ENCODE measurements around the gene PDCD1. TPM values are rescaled to one million over a fixed set of nuclear protein-coding genes. Genes with fewer than 3 reads are reported as not detected.

The PDCD1 gene
- total and polyA plus RNA-seq, 2 donors = 12.7 to 16.0 TPM

DNA sequence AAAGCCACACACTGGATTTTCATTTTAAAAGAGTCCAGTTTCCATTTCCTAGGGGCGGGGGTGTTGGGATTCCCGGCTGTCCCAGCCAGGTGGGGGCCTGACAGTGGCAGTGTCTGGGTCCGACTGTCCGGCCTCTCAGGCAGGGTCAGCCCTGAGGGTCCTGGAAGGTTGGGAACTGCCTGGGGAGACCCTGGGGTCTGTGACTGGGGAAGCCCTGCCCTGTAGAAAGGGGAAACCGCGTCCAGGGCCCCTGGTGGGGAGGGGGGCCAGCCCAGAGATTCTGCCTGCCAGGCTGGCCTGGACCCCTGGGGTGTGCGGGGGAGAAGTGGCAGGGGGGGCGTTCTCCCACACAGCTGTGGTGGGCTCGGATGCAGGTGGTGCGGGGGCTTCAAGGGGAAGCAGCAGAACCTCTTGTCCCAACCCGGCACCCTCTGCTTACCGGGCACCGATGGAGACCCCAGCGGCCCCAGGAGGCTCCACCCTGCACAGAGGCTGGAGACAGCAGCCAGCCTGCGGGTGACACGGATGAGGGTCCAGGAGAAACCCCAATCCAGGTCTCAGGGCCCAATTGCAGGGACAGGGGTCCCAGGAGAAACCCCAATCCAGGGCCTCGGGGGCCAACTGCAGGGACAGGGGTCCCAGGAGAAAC is 15.7 kb upstream of the PDCD1 start:
- H3K4me3 ChIP-seq (ENCODE audit: low read length in 2 of 2) = no peak overlapping the region
- no peak overlapping the region for H3K27ac ChIP-seq (ENCODE audit: low read depth in 1 of 2, low read length in 1 of 2)
- H3K9me3 ChIP-seq (ENCODE audit: control insufficient read depth in 2 of 2, insufficient read depth in 1 of 2, low read length in 1 of 2) = peaks cover 0 to 38% of the 10 kb centered on the region in 2 donors
- WGBS = 92% methylated on average over 17 of the region's 17 CpGs
- H3K27me3 ChIP-seq (ENCODE audit: control insufficient read depth in 2 of 2, insufficient read depth in 1 of 2, low read length in 1 of 2) = no peaks in the 10 kb centered on the region
- H3K36me3 ChIP-seq (ENCODE audit: control insufficient read depth in 2 of 2, insufficient read depth in 2 of 2, low read length in 1 of 2) = no peaks in the 10 kb centered on the region
- H3K4me1 ChIP-seq (ENCODE audit: control insufficient read depth in 2 of 2, insufficient read depth in 2 of 2, low read length in 2 of 2) = peaks cover 28 to 49% of the 10 kb centered on the region in 2 donors
- DNase-seq (ENCODE audit: low read depth in 6 of 9, low spot score in 9 of 9) = no peak

DNA sequence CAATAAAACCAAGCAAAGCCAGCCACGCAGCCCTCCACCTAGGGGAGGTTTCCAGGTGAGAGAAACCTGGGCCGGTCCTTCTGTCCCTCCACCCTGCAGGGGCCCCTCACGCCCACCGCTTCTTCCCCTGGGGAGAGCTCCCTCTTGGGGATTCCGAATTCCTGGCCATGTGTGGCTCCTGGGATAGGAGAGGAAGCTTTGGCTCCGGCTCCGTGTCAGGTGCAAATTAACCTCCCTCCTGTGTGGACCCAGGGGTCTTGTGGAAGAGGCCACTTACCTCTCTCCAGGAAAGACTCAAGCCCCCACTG is 15.1 kb upstream of the PDCD1 start:
- H3K4me1 ChIP-seq (ENCODE audit: control insufficient read depth in 2 of 2, insufficient read depth in 2 of 2, low read length in 2 of 2) = peaks cover 30 to 55% of the 10 kb centered on the region in 2 donors
- no peak overlapping the region for H3K27ac ChIP-seq (ENCODE audit: low read depth in 1 of 2, low read length in 1 of 2)
- 85% methylated on average over 7 of the region's 7 CpGs for WGBS
- no peak overlapping the region for H3K4me3 ChIP-seq (ENCODE audit: low read length in 2 of 2)
- no peaks in the 10 kb centered on the region for H3K27me3 ChIP-seq (ENCODE audit: control insufficient read depth in 2 of 2, insufficient read depth in 1 of 2, low read length in 1 of 2)
- H3K36me3 ChIP-seq (ENCODE audit: control insufficient read depth in 2 of 2, insufficient read depth in 2 of 2, low read length in 1 of 2) = no peaks in the 10 kb centered on the region
- peaks cover 0 to 37% of the 10 kb centered on the region in 2 donors for H3K9me3 ChIP-seq (ENCODE audit: control insufficient read depth in 2 of 2, insufficient read depth in 1 of 2, low read length in 1 of 2)
- DNase-seq (ENCODE audit: low read depth in 6 of 9, low spot score in 9 of 9) = no peak

DNA sequence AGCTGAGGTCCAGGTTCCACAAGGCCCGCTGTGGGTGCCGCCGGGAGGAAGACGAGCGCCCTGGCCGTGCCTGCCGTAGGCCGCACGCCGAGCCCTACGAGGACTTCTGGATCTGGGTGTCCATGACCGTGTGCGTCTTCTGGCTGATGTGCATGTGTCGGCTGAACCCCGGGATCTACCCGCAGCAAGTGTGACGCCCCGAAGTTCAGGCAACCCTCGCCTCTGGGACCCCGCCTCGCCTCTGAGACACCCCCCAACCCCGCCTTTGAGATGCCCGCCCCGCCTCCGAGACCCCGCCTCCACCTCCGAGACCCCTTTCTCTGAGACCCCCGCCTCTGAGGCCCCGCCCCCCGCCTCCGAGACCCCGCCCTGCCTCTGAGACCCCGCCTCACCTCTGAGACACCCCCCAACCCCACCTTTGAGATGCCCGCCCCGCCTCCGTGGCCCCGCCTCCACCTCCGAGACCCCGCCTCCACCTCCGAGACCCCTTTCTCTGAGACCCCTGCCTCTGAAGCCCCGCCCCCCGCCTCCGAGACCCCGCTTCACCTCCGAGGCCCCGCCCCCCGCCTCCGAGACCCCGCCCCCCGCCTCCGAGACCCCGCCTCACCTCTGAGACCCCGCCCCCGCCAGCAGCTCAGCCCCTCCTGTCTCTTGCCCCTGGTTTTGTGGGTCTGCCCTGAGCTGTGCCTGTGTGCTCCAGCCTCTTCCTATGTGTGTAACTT is 14.5 kb upstream of the PDCD1 start:
- no peaks in the 10 kb centered on the region for H3K36me3 ChIP-seq (ENCODE audit: control insufficient read depth in 2 of 2, insufficient read depth in 2 of 2, low read length in 1 of 2)
- H3K27ac ChIP-seq (ENCODE audit: low read depth in 1 of 2, low read length in 1 of 2) = no peak overlapping the region
- 96% methylated on average over 53 of the region's 54 CpGs for WGBS
- no peaks in the 10 kb centered on the region for H3K27me3 ChIP-seq (ENCODE audit: control insufficient read depth in 2 of 2, insufficient read depth in 1 of 2, low read length in 1 of 2)
- peaks cover 31 to 57% of the 10 kb centered on the region in 2 donors for H3K4me1 ChIP-seq (ENCODE audit: control insufficient read depth in 2 of 2, insufficient read depth in 2 of 2, low read length in 2 of 2)
- DNase-seq (ENCODE audit: low read depth in 6 of 9, low spot score in 9 of 9) = no peak
- no peak overlapping the region for H3K4me3 ChIP-seq (ENCODE audit: low read length in 2 of 2)
- H3K9me3 ChIP-seq (ENCODE audit: control insufficient read depth in 2 of 2, insufficient read depth in 1 of 2, low read length in 1 of 2) = peaks cover 0 to 34% of the 10 kb centered on the region in 2 donors

DNA sequence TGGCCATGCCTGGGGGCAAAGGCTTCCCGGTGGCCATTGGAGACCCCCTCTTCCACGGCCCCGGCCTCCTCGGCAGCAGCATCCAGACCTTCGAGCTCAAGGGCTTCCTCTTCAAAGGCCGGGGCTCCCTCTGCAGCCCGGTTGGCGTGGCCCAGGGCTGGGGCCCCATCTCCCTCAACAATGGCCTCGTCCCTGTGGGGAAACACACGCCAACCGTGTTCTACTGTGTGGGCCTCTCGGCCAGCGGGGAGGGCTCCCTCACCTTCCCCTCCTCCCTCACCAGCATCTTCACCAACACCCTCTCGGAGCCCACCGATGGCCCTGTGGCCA is 13.6 kb upstream of the PDCD1 start:
- peak overlapping the region in 1 of 2 donors; percentile 95 for H3K27ac ChIP-seq (ENCODE audit: low read depth in 1 of 2, low read length in 1 of 2)
- H3K9me3 ChIP-seq (ENCODE audit: control insufficient read depth in 2 of 2, insufficient read depth in 1 of 2, low read length in 1 of 2) = peaks cover 0 to 32% of the 10 kb centered on the region in 2 donors
- no peaks in the 10 kb centered on the region for H3K27me3 ChIP-seq (ENCODE audit: control insufficient read depth in 2 of 2, insufficient read depth in 1 of 2, low read length in 1 of 2)
- WGBS = 95% methylated on average over 15 of the region's 15 CpGs
- no peak for DNase-seq (ENCODE audit: low read depth in 6 of 9, low spot score in 9 of 9)
- H3K4me3 ChIP-seq (ENCODE audit: low read length in 2 of 2) = no peak overlapping the region
- no peaks in the 10 kb centered on the region for H3K36me3 ChIP-seq (ENCODE audit: control insufficient read depth in 2 of 2, insufficient read depth in 2 of 2, low read length in 1 of 2)
- peaks cover 40 to 65% of the 10 kb centered on the region in 2 donors for H3K4me1 ChIP-seq (ENCODE audit: control insufficient read depth in 2 of 2, insufficient read depth in 2 of 2, low read length in 2 of 2)

DNA sequence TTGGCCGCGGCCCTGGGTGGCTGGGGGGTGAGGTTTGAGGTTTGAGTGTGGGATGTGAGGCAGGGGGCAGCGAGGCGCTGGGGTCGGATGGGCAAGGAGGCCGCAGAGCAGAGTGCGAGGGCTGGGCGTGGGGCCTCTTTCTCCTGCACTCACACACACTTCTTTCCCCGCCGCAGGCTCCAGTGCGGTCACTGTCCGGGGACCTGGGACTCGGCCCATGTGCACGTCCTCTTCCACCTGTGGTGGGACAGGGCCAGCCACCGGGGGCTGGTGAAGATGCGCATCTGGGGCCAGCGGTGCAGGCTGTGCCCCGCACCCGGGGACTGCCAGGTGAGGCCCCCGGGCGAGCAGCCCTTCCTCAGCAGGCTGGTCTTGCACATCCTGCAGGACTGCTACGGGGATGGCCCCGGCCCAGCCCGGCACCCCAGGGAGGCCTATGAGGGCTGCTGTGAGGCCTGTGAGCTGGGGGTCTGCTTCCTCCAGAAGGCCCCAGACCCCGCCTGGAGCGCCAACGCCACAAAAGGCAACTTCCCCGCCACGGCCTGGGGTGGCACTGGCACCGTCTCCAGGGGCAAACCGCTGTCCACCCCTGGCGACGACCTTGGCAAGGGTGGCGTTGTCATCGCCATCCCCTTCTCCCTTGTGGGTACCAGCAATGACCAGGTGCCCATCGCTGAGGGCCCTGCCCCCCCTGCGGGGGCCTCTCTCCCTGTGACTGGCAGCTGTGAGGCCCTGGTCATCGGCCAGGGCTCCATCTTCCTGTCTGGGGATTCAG is 13.0 kb upstream of the PDCD1 start:
- no peak for DNase-seq (ENCODE audit: low read depth in 6 of 9, low spot score in 9 of 9)
- WGBS = 51% methylated on average over 38 of the region's 38 CpGs
- Histone ChIP-seq H3K27ac (ENCODE audit: low read depth in 1 of 2, low read length in 1 of 2) (peak overlapping the region; percentile 94 to 95), H3K36me3 (ENCODE audit: control insufficient read depth in 2 of 2, insufficient read depth in 2 of 2, low read length in 1 of 2) (no peaks in the 10 kb centered on the region), H3K27me3 (ENCODE audit: control insufficient read depth in 2 of 2, insufficient read depth in 1 of 2, low read length in 1 of 2) (peaks cover 0 to 2% of the 10 kb centered on the region in 2 donors), H3K9me3 (ENCODE audit: control insufficient read depth in 2 of 2, insufficient read depth in 1 of 2, low read length in 1 of 2) (peaks cover 0 to 32% of the 10 kb centered on the region in 2 donors), H3K4me1 (ENCODE audit: control insufficient read depth in 2 of 2, insufficient read depth in 2 of 2, low read length in 2 of 2) (peaks cover 46 to 66% of the 10 kb centered on the region in 2 donors), H3K4me3 (ENCODE audit: low read length in 2 of 2) (peak overlapping the region in 1 of 2 donors; percentile 2)

DNA sequence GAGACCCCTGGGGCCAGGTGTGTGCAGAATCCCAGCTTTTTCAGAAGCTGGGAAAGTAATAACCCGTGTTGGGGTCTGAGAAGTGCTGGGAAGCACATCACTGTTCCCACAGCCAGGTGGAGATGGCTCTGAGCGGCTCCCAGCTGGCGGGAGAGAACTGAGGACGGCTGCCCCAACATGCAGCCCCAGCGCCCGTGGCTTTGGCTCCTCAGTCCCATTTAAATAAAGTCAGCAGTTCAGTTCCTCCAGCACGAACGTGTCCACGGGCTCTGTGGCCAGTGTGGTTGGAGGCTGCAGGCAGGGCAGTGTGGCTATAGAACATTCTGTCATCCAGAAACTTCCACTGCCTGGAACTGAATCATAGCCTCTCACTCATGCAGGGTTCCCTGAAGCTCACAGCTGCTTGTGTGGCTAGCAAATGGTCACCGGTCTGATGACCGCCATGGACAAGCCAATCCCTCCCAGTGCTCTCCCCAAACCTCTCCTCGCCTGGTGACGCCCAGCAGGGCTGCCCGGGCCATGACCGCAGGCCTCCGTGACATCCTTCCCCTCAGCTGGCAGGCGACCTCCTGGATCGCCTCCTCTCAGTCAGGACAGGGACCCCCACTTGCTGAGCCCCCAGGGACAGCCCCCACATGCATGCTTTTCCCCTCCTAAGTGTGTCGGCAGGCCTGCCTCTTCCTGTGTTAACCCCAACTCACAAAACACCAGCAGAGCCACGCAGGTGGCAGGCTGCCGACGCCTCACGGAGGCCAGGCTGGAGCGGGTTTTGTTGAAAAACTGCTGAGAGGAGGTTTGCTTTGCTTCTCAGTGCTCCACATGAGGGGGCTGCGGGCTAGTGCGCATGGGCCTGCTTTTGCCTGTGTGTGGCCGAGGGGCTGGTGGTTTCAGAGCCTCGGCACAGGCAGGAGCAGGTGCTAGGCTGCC is 12.2 kb upstream of the PDCD1 start:
- H3K9me3 ChIP-seq (ENCODE audit: control insufficient read depth in 2 of 2, insufficient read depth in 1 of 2, low read length in 1 of 2) = peaks cover 0 to 24% of the 10 kb centered on the region in 2 donors
- peaks cover 0 to 5% of the 10 kb centered on the region in 2 donors for H3K27me3 ChIP-seq (ENCODE audit: control insufficient read depth in 2 of 2, insufficient read depth in 1 of 2, low read length in 1 of 2)
- H3K4me3 ChIP-seq (ENCODE audit: low read length in 2 of 2) = peak overlapping the region in 1 of 2 donors; percentile 2
- H3K27ac ChIP-seq (ENCODE audit: low read depth in 1 of 2, low read length in 1 of 2) = peak overlapping the region; percentile 94 to 95
- WGBS = 23% methylated on average over 28 of the region's 28 CpGs
- H3K36me3 ChIP-seq (ENCODE audit: control insufficient read depth in 2 of 2, insufficient read depth in 2 of 2, low read length in 1 of 2) = no peaks in the 10 kb centered on the region
- DNase-seq (ENCODE audit: low read depth in 6 of 9, low spot score in 9 of 9) = peak in 5 of 9 donors; percentile 66 to 93 (median 82)
- peaks cover 53 to 75% of the 10 kb centered on the region in 2 donors for H3K4me1 ChIP-seq (ENCODE audit: control insufficient read depth in 2 of 2, insufficient read depth in 2 of 2, low read length in 2 of 2)

DNA sequence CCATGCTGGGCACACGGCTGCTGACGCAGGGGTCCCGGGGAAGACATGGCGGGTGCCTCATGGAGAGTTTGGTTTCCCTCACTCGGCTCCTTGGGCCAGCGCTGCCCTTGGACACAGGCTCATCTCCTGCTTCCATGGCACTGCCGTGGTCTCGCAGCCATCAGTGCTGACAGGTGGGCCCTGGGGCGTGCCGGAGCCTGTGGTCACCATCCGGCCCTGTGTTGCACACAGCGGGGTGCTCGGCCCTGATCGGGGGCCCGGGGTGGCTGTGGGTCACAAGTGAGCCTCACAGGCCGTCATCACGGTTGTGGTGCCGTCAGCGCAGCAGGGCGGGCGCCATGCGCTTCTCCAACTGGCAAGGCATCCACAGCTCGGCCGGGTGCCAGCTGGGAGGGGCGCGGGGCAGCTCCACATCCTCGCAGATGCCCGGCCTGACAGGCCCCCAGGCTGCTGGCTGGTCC is 11.4 kb upstream of the PDCD1 start:
- H3K27me3 ChIP-seq (ENCODE audit: control insufficient read depth in 2 of 2, insufficient read depth in 1 of 2, low read length in 1 of 2) = peaks cover 0 to 8% of the 10 kb centered on the region in 2 donors
- 97% methylated on average over 28 of the region's 28 CpGs for WGBS
- no peaks in the 10 kb centered on the region for H3K36me3 ChIP-seq (ENCODE audit: control insufficient read depth in 2 of 2, insufficient read depth in 2 of 2, low read length in 1 of 2)
- peak overlapping the region in 1 of 2 donors; percentile 95 for H3K27ac ChIP-seq (ENCODE audit: low read depth in 1 of 2, low read length in 1 of 2)
- H3K4me3 ChIP-seq (ENCODE audit: low read length in 2 of 2) = no peak overlapping the region
- H3K4me1 ChIP-seq (ENCODE audit: control insufficient read depth in 2 of 2, insufficient read depth in 2 of 2, low read length in 2 of 2) = peaks cover 58 to 80% of the 10 kb centered on the region in 2 donors
- no peak for DNase-seq (ENCODE audit: low read depth in 6 of 9, low spot score in 9 of 9)
- H3K9me3 ChIP-seq (ENCODE audit: control insufficient read depth in 2 of 2, insufficient read depth in 1 of 2, low read length in 1 of 2) = peaks cover 0 to 19% of the 10 kb centered on the region in 2 donors

DNA sequence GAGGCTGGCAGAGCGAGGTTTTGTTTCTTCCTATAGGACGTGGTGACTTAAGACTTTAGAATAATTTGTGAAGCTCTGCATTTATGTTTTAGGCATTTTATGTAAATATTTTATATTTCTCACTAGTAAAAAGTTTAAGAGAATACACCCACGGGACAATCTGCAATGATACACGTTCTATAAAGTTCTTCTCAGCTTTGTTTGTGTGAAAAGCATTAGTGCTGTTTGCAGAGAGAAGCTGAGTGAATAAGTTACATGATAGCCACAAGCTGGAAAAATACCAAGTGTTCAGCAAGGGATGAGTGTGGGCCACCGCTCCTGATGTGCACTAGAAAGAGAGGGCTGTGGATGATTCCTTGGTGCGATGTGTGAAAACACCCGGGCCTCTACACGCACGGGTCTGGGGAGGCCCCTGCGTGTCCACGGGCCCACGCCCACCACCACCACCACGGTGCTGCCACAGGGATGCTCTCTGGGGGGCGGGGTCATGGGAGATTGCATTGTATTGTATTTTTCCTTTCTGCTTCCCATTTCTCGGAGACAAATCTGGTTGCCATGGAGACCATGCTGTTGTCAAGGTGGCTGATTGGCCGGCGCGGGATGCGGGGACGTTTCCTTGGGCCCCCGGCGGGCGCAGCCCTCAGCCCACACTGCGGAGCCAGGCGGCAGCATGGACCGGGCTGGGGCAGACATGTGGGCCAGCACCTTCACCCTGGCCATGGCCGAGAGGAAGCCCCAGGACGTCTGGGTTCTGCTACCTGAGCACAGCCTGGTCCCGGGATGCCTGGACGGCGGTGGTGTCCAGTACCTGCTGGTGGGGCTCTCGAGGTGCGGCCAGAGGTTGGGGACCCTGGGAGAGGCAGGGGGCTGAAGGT is 10.6 kb upstream of the PDCD1 start, which contains the start of gene RTP5:
Gene RTP5, plus strand, starts transcription at position 643 of the 875 bp plus-strand sequence. Its CDS starts 28 bp downstream, at position 671.
- peaks cover 0 to 10% of the 10 kb centered on the region in 2 donors for H3K27me3 ChIP-seq (ENCODE audit: control insufficient read depth in 2 of 2, insufficient read depth in 1 of 2, low read length in 1 of 2)
- H3K4me1 ChIP-seq (ENCODE audit: control insufficient read depth in 2 of 2, insufficient read depth in 2 of 2, low read length in 2 of 2) = peaks cover 58 to 86% of the 10 kb centered on the region in 2 donors
- no peak within 1 kb of the TSS for H3K4me3 ChIP-seq (ENCODE audit: low read length in 2 of 2)
- DNase-seq (ENCODE audit: low read depth in 6 of 9, low spot score in 9 of 9) = no peak
- H3K36me3 ChIP-seq (ENCODE audit: control insufficient read depth in 2 of 2, insufficient read depth in 2 of 2, low read length in 1 of 2) = no peaks in the 10 kb centered on the region
- peaks cover 0 to 11% of the 10 kb centered on the region in 2 donors for H3K9me3 ChIP-seq (ENCODE audit: control insufficient read depth in 2 of 2, insufficient read depth in 1 of 2, low read length in 1 of 2)
- H3K27ac ChIP-seq (ENCODE audit: low read depth in 1 of 2, low read length in 1 of 2) = peak within 1 kb of the TSS; percentile 94 to 97
- 88% methylated on average over 33 of the region's 33 CpGs for whole genome bisulfite sequencing

Data from thymus (tissue), 11 donors.